ENCODE measurements around the gene CACNA1C.

The CACNA1C gene

DNA sequence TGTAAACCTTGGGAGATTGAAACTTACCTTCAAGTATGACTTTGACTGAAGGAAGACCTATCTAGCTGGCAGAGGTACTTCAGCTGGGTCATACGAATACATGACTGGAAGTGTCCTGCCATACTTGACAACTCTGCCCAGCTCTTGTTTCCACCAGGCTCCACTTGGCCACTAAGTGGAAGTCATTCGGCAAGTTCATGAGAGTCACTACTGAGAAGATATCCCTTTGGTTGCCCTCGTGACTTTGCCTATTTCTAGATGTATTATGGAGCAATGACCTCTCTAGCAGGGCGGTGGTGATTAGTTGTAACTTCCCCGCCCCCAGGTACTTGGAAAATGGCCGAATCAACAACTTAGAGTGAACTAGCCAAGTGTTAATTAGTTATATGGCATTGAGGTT lies 8.6 kb upstream of the CACNA1C start:
- in situ Hi-C loops (cut with HindIII; ENCODE audit: low sequenced_read_pairs): no loop called here

GRCh38 chr12:2046957-2047356 lies 5.8 kb upstream of the CACNA1C start:
- in situ Hi-C loops (cut with HindIII; ENCODE audit: low sequenced_read_pairs): no loop called here
- no peak for DNase-seq (ENCODE audit: low read depth)
- TF ChIP-seq CTCF (IDR thresholded peaks at IDR 0.05; ENCODE audit: low read depth, low read length, missing control alignments): no peak
- H3K4me3 ChIP-seq (ENCODE audit: low read depth, low read length): no peak overlapping the region

More for the DNA sequence above, 8.6 kb upstream of the CACNA1C start:
- no peak overlapping the region for H3K4me3 ChIP-seq (ENCODE audit: low read depth, low read length)
- DNase-seq (ENCODE audit: low read depth): no peak
- no peak for TF ChIP-seq CTCF (IDR thresholded peaks at IDR 0.05; ENCODE audit: low read depth, low read length, missing control alignments)

DNA sequence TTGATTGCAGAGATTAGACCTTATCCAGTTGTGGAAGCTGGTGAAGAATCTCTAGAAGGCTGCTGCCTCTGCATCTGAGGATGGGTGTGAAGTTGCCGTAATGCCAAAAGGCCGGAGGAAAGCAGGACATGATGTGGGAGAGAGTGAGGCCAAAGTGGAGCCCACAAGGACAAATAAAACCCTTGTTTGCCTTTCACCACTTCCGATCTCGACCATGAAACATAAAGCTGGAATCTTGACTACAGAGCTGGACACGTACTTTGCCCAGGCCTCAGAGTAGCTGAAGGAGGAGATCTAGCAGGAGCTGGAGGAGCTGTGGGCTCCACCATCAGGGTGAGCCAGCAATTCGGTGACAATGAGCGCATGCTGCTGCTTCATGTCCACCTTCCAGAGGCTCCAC lies 5.0 kb upstream of the CACNA1C start:
- no peak for TF ChIP-seq CTCF (IDR thresholded peaks at IDR 0.05; ENCODE audit: low read depth, low read length, missing control alignments)
- no peak for DNase-seq (ENCODE audit: low read depth)
- no peak overlapping the region for H3K4me3 ChIP-seq (ENCODE audit: low read depth, low read length)
- in situ Hi-C loops (cut with HindIII; ENCODE audit: low sequenced_read_pairs): no loop called here

DNA sequence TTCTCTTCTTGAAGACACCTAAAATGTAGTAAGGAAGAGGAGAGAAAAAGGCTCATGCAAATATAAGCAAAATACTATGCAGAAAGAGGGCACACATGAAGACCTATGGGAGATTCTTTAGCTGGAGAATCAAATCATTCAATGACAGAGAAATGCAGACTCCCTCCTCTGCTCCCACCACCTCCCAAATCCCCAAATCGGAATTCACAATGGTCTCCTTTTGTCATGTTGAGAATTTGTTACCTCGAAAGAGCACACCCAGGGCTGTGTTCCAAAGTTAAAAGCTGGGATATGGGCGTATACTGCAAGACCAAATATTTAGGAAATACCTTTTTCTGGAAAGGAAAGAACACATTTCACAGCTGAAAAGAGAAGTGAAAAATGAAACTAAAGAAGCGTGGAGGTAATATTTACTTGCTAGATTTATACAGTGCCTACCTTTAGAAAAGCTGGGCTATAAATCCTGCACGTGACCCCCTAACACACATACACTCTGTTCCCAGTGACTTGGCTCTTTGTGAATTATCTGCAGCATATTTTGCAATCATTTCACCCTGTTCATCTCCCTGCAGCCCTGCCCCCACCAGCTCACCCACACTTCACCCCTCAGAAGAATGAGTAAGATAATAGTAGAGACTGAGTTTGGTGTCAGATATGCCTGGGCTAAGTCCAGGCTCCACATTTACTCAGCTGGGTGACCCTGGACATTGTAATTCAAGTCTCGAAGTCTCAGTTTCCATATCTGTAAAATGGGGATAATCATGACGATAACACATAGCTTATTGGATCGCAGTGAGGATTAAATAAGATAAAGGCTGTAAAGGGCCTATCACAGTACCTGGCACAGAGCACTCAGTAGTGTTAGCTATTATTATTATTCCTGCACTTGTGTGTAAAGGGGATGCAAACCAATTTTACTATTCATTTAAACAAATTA lies 2.9 kb upstream of the CACNA1C start:
- no peak for DNase-seq (ENCODE audit: low read depth)
- in situ Hi-C loops (cut with HindIII; ENCODE audit: low sequenced_read_pairs): no loop called here
- H3K4me3 ChIP-seq (ENCODE audit: low read depth, low read length): no peak overlapping the region
- no peak for TF ChIP-seq CTCF (IDR thresholded peaks at IDR 0.05; ENCODE audit: low read depth, low read length, missing control alignments)

DNA sequence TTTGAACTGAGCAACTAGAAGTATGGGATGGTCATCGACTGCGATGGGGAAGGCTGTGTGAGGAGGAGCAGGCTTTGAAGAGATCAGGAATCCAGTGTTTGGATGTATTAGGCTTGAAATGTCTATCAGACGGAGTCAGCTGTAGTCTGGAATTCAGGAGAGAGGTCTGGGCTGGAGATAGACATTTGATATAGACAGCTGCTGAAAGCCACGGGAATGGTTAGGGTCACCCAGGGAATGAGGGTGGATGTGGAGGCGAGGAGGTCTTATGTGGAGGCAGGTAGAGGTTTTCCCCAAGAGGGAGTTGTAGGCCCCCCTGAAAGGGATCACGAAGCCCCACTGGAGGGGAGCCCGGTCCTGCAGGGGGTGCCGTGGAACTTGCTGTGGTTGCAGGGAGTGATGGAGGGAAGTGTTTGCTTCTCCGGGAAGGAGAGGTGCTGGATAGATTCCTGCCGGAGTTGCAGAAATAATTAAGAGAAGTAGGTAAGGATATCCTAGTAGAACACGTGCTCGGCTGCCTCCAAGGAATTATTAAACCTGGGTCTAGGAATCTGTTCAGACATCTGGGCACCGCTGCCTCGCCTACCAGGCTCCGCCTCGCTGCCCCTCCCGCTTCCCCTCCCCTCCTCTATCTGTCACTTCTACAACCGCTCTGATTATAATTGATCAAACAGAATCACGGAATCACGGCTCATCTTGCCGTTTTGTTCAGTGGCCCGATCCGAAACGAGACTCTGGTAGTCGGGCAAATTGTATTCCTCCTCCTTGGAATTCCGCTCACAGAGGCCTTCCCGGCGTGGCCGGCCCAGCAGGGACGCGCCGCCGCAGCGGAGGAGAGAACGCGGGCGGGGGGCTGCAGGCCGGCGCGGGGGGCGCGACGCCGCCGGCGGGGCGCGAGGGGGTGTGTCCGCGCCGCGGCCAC lies 826 bp upstream of the CACNA1C start:
- DNase-seq (ENCODE audit: low read depth): no peak
- no peak for TF ChIP-seq CTCF (IDR thresholded peaks at IDR 0.05; ENCODE audit: low read depth, low read length, missing control alignments)
- in situ Hi-C loops (cut with HindIII; ENCODE audit: low sequenced_read_pairs): no loop called here
- peak overlapping the region; percentile 46 for H3K4me3 ChIP-seq (ENCODE audit: low read depth, low read length)

DNA sequence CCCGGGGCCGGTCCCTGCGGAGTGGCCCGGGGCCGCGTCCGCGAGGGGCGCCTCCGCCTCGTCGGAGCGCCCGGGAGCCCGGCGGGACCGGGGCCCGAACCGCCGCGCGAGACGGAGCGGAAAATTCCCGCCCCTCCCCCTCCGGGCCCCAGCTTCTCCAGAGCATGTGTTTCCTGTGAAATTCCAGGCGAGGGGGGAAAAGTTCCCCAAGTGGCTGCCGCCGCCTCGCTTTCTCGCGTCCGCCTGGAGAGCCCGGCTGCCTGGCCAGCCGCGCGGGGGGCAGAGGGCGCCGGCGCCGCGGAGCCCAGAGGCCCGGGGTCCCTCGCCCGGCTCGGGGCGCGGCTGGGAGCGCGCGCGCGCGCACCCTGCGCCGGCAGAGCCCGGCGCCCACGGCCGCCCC lies 904 bp downstream of the CACNA1C start:
- in situ Hi-C loops (cut with HindIII; ENCODE audit: low sequenced_read_pairs): no loop called here
- DNase-seq (ENCODE audit: low read depth): no peak
- H3K4me3 ChIP-seq (ENCODE audit: low read depth, low read length): peak overlapping the region; percentile 90
- no peak for TF ChIP-seq CTCF (IDR thresholded peaks at IDR 0.05; ENCODE audit: low read depth, low read length, missing control alignments)
